SK-N-SH (cell line): Measurements from ENCODE around the gene UBR1.

ENCODE experiments used
- CTCF ChIP-seq: fragments of 200-600 bp; sonication (generic); IDR thresholded peaks from 2 replicates; pipeline ENCODE4 v1.6.1; 2017; ENCODE audit warnings: antibody characterized with exemption, mild to moderate bottlenecking, moderate library complexity
- EZH2phosphoT487 ChIP-seq: fragments of 200-600 bp; sonication (generic); IDR thresholded peaks from 2 replicates; pipeline ENCODE4 v1.6.1; 2017; ENCODE audit warnings: low read depth, mixed run types, mild to moderate bottlenecking, antibody characterized with exemption, moderate library complexity, borderline replicate concordance
- FOXM1 ChIP-seq: IDR thresholded peaks from 2 replicates; pipeline ENCODE4 v1.4.0; 2012; ENCODE audit warnings: low read depth, mild to moderate bottlenecking
- RAD21 ChIP-seq: IDR thresholded peaks from 2 replicates; pipeline ENCODE4 v1.6.1; 2012; ENCODE audit warnings: mild to moderate bottlenecking, low read length
- TCF12 ChIP-seq: IDR thresholded peaks from 2 replicates; pipeline ENCODE4 v1.4.0; 2012
- USF2 ChIP-seq: fragments of 150-350 bp; IDR thresholded peaks from 2 replicates; pipeline ENCODE4 v1.6.1; 2017; ENCODE audit warnings: antibody characterized with exemption, low read length, low read depth, borderline replicate concordance

- TF ChIP-seq CTCF, result no peak
- TF ChIP-seq USF2, result no peak
- no peak for TF ChIP-seq TCF12
- TF ChIP-seq RAD21, result no peak
- no peak for TF ChIP-seq FOXM1
- no peak for TF ChIP-seq EZH2phosphoT487
Observed at GRCh38 chr15:42908538-42908937, 197.3 kb downstream of the UBR1 start.
